Osteoblast (primary cell): Measurements from ENCODE around the gene SPINT1. TPM values are rescaled to one million over a fixed set of nuclear protein-coding genes. Genes with fewer than 3 reads are reported as not detected.
A peak's percentile ranks its signal among the peaks of the same experiment; 100 is the strongest.

Experiments
- DNase-seq: peaks from one replicate; pipeline ENCODE4 v3.0.0; 2011; ENCODE audit warnings: low spot score, mixed read lengths; ENCODE audit not compliant: insufficient read length; ENCODE audit errors: missing footprints
- H2AFZ ChIP-seq: 2 replicates; pipeline ENCODE4 v1.6.0; 2011; ENCODE audit warnings: mild to moderate bottlenecking, low read length
- H3K27ac ChIP-seq: 2 replicates; pipeline ENCODE4 v1.5.1; 2011; ENCODE audit warnings: mild to moderate bottlenecking, low read depth, low read length, moderate library complexity
- H3K27me3 ChIP-seq: 2 replicates; pipeline ENCODE4 v1.6.0; 2012; ENCODE audit warnings: mild to moderate bottlenecking, control low read depth, inconsistent platforms, low read length, moderate library complexity; ENCODE audit not compliant: insufficient read depth
- H3K36me3 ChIP-seq: 2 replicates; pipeline ENCODE4 v1.5.1; 2011; ENCODE audit warnings: mild to moderate bottlenecking, low read length, control low read depth, moderate library complexity; ENCODE audit not compliant: insufficient read depth
- H3K4me1 ChIP-seq: 2 replicates; pipeline ENCODE4 v1.5.1; 2011; ENCODE audit warnings: mild to moderate bottlenecking, low read length, control low read depth, moderate library complexity; ENCODE audit not compliant: insufficient read depth
- H3K4me2 ChIP-seq: 2 replicates; pipeline ENCODE4 v1.6.0; 2011; ENCODE audit warnings: mild to moderate bottlenecking, low read length; ENCODE audit not compliant: insufficient read depth
- H3K4me3 ChIP-seq: fragments of 200-600 bp; sonication (generic); 3 replicates; pipeline ENCODE4 v1.5.1; 2012; ENCODE audit warnings: mild to moderate bottlenecking, low read length, inconsistent platforms; ENCODE audit not compliant: insufficient read depth
- H3K79me2 ChIP-seq: 2 replicates; pipeline ENCODE4 v1.6.0; 2012; ENCODE audit warnings: mild to moderate bottlenecking, low read length, control low read depth, inconsistent platforms; ENCODE audit not compliant: insufficient read depth
- H3K9me3 ChIP-seq: 2 replicates; pipeline ENCODE4 v1.5.1; 2011; ENCODE audit warnings: low read depth, low read length, control low read depth
- H4K20me1 ChIP-seq: 2 replicates; pipeline ENCODE4 v1.6.0; 2012; ENCODE audit warnings: mild to moderate bottlenecking, low read length, control low read depth; ENCODE audit not compliant: insufficient read depth
- CTCF ChIP-seq: IDR thresholded peaks from 2 replicates; pipeline ENCODE4 v1.5.1; 2011; ENCODE audit warnings: mild to moderate bottlenecking, low read depth, low read length, moderate library complexity; ENCODE audit errors: extremely low read depth
- total RNA-seq: library from RNA; depleted of rRNA; stranded (reverse); fragments of >200 nt; gene quantifications from 2 replicates; pipeline ENCODE4 v1.2.3, GENCODE V29; 2012

SPINT1 gene
- total RNA-seq, 1 donor: 0.72 TPM

- H3K79me2 ChIP-seq: no peaks in the 10 kb centered on the region
- DNase-seq: peak; percentile 56
- no peaks in the 10 kb centered on the region for H4K20me1 ChIP-seq
- no peak overlapping the region for H3K4me3 ChIP-seq
- peaks cover 13% of the 10 kb centered on the region for H3K4me1 ChIP-seq
- no peak overlapping the region for H3K27ac ChIP-seq
- H3K9me3 ChIP-seq: no peaks in the 10 kb centered on the region
- no peak overlapping the region for H3K4me2 ChIP-seq
- no peak for TF ChIP-seq CTCF
- no peak overlapping the region for H2AFZ ChIP-seq
- no peaks in the 10 kb centered on the region for H3K36me3 ChIP-seq
- peaks cover 33% of the 10 kb centered on the region for H3K27me3 ChIP-seq
Observed at GRCh38 chr15:40841741-40842140, 2.1 kb upstream of the SPINT1 start.

- TF ChIP-seq CTCF: no peak
- no peaks in the 10 kb centered on the region for H4K20me1 ChIP-seq
- H3K4me3 ChIP-seq: peak overlapping the region; percentile 59
- DNase-seq: peak; percentile 77
- H3K36me3 ChIP-seq: no peaks in the 10 kb centered on the region
- H3K27me3 ChIP-seq: peaks cover 37% of the 10 kb centered on the region
- no peak overlapping the region for H2AFZ ChIP-seq
- H3K4me2 ChIP-seq: peak overlapping the region; percentile 77
- H3K9me3 ChIP-seq: no peaks in the 10 kb centered on the region
- H3K4me1 ChIP-seq: peaks cover 16% of the 10 kb centered on the region
- no peak overlapping the region for H3K27ac ChIP-seq
- no peaks in the 10 kb centered on the region for H3K79me2 ChIP-seq
Observed at GRCh38 chr15:40843261-40843884, 475 bp upstream of the SPINT1 start.

- Histone ChIP-seq H3K27me3 (peaks cover 37% of the 10 kb centered on the region), H3K79me2 (no peaks in the 10 kb centered on the region), H3K27ac (no peak overlapping the region), H2AFZ (peak overlapping the region; percentile 76), H3K4me2 (peak overlapping the region; percentile 77), H3K36me3 (no peaks in the 10 kb centered on the region), H3K4me3 (peak overlapping the region; percentile 59), H3K9me3 (no peaks in the 10 kb centered on the region), H4K20me1 (no peaks in the 10 kb centered on the region), H3K4me1 (peaks cover 16% of the 10 kb centered on the region)
- DNase-seq: no peak
- TF ChIP-seq CTCF: no peak
Observed at GRCh38 chr15:40844696-40845030, 815 bp downstream of the SPINT1 start.

GRCh38 chr15:40845036-40845435, 1.2 kb downstream of the SPINT1 start:
- Histone ChIP-seq H3K4me1 (peaks cover 16% of the 10 kb centered on the region), H4K20me1 (no peaks in the 10 kb centered on the region), H3K9me3 (no peaks in the 10 kb centered on the region), H3K27me3 (peaks cover 37% of the 10 kb centered on the region), H3K4me2 (peak overlapping the region; percentile 77), H2AFZ (peak overlapping the region; percentile 76), H3K79me2 (no peaks in the 10 kb centered on the region), H3K36me3 (no peaks in the 10 kb centered on the region), H3K4me3 (peak overlapping the region; percentile 59), H3K27ac (no peak overlapping the region)
- no peak for TF ChIP-seq CTCF
- DNase-seq: no peak
